HG03354 (cell line): Measurements from ENCODE around the gene CCS.
"Not testable (repeated sequence)": the region's sequence is repeated elsewhere in the genome, so short reads cannot be mapped to it uniquely, and the experiment has no call there.

Experiments used
- ATAC-seq: cut with Tn5 transposase; IDR thresholded peaks from one replicate; pipeline ENCODE4 v1.9.1; 2021; ENCODE audit warnings: mild to moderate bottlenecking; ENCODE audit not compliant: unreplicated experiment, poor library complexity, severe bottlenecking

Gene CCS

DNA sequence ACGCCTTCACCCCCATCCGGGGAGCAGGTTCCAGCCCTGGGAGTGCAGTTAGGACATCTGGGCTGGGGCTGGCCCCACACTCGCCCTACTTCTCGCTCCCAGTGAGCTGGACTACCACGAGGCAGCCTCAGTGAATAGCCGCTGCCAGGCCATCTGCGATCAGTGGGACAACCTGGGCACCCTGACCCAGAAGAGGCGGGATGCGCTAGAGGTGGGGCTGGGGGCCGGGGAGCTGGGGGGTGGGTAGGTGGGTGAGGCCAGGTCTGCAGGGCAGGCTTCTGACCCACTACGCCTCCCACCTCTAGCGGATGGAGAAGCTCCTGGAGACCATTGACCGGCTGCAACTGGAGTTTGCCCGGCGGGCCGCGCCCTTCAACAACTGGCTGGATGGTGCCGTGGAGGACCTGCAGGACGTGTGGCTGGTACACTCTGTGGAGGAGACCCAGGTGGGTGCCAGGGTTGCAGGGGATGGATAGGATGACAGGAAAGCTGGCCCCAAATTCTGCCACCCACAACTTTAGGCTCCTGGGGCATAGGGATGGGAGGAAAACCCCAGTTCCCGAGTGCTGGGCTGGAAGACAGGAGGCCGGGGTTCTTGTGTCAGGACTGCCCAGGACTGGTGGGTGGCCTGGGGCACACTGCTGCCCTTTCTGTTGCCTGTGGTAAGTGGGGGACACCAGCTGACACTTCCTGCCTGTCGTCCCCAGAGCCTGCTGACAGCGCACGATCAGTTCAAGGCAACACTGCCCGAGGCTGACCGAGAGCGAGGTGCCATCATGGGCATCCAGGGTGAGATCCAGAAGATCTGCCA, 32.9 kb upstream of the CCS start:
- no peak for ATAC-seq

DNA sequence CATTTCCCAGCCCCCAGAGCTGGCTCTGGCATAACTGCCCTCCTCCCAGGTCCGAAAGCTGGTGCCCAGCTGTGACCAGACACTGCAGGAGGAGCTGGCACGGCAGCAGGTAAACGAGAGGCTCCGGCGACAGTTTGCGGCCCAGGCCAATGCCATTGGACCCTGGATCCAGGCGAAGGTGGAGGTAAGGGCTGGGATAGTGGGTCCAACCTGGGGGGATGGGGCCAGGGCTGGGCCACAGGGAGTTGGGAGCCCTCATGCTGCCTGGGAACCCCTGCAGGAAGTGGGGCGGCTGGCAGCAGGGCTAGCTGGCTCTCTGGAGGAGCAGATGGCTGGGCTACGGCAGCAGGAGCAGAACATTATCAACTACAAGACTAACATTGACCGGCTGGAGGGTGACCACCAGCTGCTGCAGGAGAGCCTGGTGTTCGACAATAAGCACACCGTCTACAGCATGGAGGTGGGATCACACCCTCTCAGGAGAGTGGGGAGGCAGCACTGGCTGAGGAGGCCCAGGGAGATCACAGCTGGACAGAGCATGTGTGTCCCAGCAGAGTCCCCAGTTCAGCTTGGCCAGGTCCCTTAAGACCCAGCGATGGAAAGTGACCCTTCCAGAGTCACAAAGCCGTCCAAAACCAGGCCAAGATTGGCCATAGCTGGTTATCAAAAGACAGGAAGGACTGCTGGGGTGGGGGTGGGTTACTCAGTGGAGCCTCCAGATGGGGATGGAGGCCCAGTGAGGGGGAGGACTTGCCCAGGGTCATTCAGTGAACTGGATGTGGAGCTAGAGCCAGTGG, 31.6 kb upstream of the CCS start:
- ATAC-seq = no peak

DNA sequence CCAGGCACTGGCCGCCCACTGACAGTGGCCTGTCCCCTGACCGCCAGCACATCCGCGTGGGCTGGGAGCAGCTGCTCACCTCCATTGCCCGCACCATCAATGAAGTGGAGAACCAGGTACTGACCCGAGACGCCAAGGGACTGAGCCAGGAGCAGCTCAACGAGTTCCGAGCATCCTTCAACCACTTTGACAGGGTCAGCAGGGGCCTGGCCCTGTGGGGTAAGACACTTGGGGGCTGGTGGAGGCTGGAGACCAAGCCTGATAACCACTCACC, 31.1 kb upstream of the CCS start:
- ATAC-seq = no peak

- ATAC-seq = no peak
Measured at GRCh38 chr11:66562275-66562674, 30.7 kb upstream of the CCS start.

DNA sequence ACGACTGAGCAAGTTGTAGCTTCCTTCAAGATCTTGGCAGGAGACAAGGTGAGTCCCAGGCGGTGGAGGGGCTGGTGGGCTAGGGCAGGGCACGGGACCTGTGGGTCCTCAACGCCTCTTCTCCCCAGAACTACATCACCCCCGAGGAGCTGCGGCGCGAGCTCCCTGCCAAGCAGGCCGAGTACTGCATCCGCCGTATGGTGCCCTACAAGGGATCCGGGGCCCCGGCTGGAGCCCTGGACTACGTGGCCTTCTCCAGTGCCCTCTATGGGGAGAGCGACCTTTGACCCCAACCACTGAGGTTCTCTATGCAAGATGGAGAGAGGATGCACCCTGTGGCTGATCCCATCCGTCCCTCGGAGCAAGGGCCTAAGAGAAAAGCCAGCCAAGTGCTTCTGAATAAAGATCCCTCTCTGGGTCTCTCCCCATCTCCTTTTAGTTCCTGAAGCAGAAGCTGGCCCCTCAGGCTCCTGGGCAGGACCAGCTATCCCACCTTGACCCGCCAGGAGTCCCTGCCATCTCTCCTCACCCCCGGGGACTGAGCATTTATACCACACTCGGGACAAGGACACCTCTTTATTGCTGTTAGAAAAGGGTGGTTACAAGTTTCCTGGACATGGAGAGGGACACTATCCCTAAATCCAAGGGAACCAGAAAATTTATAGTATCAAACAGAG, 29.9 kb upstream of the CCS start:
- ATAC-seq = no peak

DNA sequence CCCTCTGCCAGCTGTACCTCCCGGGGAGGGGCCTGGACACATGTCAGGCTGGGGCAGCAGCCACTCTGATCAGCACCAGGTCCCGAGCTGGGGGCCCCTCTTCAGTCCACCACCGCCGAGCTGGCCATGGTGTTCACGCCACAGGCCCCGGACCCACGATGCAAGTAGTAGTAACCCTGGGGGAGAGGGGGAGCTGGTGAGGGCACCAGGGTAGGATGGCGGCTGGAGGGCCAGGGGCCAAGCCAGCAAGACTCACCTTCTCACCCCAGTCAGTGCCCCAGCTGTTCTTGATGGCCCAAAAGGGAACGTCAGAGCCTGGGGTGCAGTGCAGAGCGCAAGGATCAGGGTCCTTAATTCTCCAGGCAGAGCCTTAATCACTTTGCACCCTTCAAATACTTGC, 29.2 kb upstream of the CCS start:
- ATAC-seq = no peak

DNA sequence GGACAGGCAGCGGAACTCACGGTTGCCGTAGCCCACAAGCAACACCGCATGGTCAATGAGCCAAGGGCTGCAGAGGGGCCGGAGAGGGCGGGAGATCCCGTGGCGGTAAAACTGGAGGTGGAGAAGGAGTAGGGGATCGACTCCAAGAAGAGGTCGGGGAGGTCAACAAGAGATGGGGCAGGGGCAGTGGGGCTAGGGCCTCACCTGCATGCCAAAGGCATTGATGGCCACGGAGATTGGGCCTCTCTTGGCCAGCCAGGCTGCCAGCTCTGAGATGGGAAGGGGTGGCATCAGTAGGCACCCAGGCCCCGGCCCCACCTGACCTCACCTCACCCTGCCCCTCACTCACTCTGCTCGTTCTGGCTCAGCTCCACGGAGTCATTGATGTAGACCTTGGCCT, 28.4 kb upstream of the CCS start:
- ATAC-seq = no peak

- ATAC-seq = no peak
Measured at GRCh38 chr11:66564984-66565383, 28.0 kb upstream of the CCS start.

DNA sequence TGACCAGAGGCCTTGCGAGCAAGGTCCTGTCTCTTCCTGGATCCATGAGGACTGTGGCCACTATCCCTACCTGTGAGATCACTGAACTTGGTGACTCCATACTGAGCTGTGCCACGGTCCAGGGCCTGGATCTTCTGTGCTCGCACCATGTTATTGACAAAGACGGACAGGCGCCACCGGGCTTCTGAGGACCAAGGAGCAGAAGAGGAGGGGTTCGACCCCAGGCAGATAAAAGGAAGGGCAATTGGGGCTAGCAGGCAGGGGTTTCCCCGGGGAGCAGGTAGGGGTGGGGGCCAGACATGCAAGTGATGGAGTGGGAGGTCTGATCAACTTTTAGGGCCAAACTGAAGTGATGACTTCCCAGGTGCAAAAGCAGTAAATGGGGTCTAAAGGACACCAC, 26.8 kb upstream of the CCS start:
- ATAC-seq = no peak

DNA sequence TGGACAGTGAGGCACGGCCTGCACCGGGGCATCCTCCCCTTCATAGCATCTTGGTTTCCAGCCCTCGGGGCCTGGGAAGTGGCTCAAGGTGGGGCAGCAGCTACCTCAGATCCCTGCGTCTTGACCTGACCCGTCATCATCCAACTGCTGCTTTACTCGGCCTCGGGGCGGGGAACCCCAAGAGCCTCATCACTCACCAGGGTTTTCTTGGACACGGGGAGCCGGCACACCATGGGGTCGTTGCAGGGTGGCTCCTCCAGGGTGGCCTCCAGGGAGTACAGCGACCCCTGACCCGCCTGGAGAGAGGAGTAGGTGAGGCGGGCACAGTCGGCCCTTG, 25.2 kb upstream of the CCS start:
- no peak for ATAC-seq

DNA sequence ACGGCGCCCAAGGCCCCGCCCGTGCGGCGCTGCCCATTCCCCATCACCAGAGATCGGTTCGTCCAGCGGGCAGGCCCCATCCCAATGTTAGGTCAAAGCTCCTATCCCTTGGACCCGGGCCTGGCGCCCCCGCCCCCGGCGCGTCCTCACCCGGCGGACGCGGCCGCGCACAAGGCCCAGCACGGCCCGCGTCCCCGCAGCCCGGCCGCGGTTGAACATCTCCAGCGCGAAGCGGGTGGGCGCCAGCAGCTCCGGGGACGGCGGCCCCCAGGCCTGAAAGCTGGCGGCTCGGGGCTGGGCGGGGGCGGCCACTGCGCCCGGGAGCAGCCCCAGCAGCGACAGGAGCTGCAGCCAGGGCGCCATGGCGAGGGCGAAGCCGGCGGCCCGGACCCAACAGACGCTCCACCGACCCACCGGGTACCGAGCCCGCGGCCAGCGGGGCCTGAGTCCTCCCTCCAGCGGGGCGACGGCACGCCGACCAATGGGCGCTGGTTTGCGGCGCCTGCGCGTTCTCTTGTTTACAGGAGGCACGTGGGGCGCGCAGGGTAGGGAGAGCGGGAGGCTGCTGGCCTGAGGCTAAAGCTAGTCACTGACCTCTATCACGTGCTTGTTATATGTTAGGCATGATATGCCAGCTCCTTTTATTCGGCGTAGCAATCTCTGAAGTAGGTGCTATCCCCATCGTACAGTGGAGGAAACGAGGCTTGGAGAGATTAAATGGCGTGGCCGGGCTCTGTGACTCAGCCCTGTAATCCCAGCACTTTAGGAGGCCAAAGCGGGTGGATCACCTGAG, 24.7 kb upstream of the CCS start, which contains the start of gene CTSF:
CTSF (minus strand) TSS at position 483 of the 793 bp plus-strand sequence; CDS start at position 363, 120 bp downstream.
- ATAC-seq = no peak

- ATAC-seq = no peak
Measured at GRCh38 chr11:66569076-66569475, 23.9 kb upstream of the CCS start.

GRCh38 chr11:66570079-66570849, 22.7 kb upstream of the CCS start:
- no peak for ATAC-seq

GRCh38 chr11:66570850-66571180, 22.2 kb upstream of the CCS start:
- ATAC-seq = no peak

DNA sequence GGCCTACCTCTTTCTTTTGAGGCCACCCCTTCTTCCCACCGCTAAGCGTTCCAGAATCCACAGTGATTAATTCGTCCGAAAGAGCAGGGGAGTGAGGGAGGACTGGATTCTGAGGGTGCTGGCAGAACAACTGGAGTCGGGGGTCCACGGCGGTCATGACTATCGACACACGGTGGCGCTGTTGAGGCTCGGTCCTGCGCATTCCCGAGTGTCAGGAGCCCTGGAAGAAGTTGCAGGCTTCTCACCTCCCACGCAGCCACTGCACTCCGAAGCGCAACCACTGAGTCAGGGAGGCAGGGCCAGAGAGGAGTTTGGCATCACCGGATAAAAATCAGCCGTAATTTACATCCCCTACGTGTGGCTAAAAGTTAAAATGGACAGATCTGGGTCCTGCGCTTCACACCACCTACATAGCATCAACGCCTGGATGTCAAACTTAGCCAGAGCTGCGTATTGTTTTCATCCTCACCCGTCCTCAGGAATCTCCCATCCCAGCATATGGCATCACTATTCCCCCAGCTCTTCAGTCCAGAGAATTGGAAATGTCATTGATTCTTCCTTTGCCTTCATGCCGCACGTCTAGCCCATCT, 13.9 kb upstream of the CCS start:
- no peak for ATAC-seq

DNA sequence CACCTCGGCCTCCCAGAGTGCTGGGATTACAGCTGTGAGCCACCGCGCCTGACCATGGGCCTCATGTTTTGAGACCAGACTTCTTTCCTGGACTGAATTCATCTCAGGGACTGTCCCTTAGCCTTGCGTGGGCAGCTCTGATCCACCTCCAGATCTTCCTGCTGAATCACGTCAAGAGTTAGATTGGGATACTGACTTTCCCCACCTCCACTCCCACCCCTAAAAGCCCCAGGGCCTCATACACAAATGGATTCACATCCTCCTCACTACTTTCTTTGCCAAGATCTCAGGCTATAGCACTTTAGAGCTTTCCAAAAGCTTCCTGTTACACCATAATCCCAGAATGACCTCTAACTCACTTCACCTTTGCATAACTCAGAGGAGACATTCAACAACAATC, 12.2 kb upstream of the CCS start:
- ATAC-seq = no peak

GRCh38 chr11:66581261-66581660, 11.7 kb upstream of the CCS start:
- ATAC-seq = no peak

GRCh38 chr11:66582565-66583147, 10.3 kb upstream of the CCS start:
- not testable (repeated sequence) for ATAC-seq

DNA sequence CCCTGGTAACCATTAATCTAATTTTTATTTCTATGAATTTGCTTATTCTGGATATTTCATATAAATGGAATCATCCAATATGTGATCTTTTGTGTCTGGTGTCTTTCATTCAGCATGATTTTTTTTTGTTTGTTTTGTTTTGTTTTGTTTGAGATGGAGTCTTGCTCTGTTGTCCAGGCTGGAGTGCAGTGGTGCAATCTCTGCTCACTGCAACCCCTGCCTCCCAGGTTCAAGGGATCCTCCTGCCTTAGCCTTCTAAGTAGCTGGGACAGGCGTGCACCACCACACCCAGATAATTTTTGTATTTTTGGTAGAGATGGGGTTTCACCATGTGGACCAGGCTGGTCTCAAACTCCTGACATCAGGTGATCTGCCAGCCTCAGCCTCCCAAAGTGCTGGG, 7.5 kb upstream of the CCS start:
- not testable (repeated sequence) for ATAC-seq
